A172 (cell line): Measurements from ENCODE around the gene NPIPA7. TPM values are rescaled to one million over a fixed set of nuclear protein-coding genes. Genes with fewer than 3 reads are reported as not detected.
"Not testable (repeated sequence)": the region's sequence is repeated elsewhere in the genome, so short reads cannot be mapped to it uniquely, and the experiment has no call there.

ENCODE experiments used
- DNase-seq: peaks from one replicate; pipeline ENCODE4 v3.0.0-alpha.2; 2015; ENCODE audit warnings: low spot score
- total RNA-seq: library from RNA; depleted of rRNA; stranded (reverse); fragments of >200 nt; shearing (Covaris generic); gene quantifications from 2 replicates; pipeline ENCODE4 v1.2.3, GENCODE V29; 2014; rRNA removed

The NPIPA7 gene
- total RNA-seq, 1 experiment from 2014 or later: 7.0 TPM

GRCh38 chr16:16417914-16418544, 39.1 kb downstream of the NPIPA7 start:
- DNase-seq: not testable (repeated sequence)

- DNase-seq: not testable (repeated sequence)
Measured at GRCh38 chr16:16420515-16420914, 41.6 kb downstream of the NPIPA7 start.

GRCh38 chr16:16425146-16425545, 46.2 kb downstream of the NPIPA7 start:
- not testable (repeated sequence) for DNase-seq

DNA sequence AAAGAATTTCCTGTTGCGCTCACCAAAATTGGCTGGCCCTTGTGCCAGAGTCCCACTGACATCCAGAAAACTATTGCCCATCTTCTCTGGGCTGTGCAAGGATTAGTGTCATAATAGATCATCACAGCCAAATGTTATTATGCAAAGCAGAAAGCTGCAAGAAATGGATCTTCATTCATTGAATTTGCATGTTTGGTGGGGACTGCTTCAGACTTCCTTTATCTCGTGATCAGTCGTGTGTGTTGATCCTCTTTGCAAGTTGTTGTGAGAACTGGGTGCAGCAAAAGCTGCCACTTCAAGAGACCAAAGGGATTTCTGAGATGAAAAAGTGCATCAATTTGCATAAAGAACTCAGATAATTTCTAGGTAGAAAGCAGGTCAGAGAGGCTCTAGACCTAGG, 52.2 kb downstream of the NPIPA7 start:
- DNase-seq: not testable (repeated sequence)

- not testable (repeated sequence) for DNase-seq
Measured at GRCh38 chr16:16434711-16435110, 55.8 kb downstream of the NPIPA7 start.

- not testable (repeated sequence) for DNase-seq
Measured at GRCh38 chr16:16441401-16441800, 62.5 kb downstream of the NPIPA7 start.

Other genes with a start within 250 kb of the NPIPA7 start
- 3.5 TPM in 1 of 2 replicates, not detected in the other for gene ABCC6, start 155.6 kb upstream of the NPIPA7 start, total RNA-seq
- gene NOMO3, start 146.6 kb upstream of the NPIPA7 start, total RNA-seq: 16.1 and 16.4 TPM in 2 replicates